Hepatocyte (in vitro differentiated cells): ENCODE data around the gene OR52B4.

ENCODE experiments used
- EZH2 ChIP-seq: fragments of 200-600 bp; sonication (generic); IDR thresholded peaks from 2 replicates; pipeline ENCODE4 v1.6.1; 2016; ENCODE audit warnings: antibody characterized with exemption, mild to moderate bottlenecking, borderline replicate concordance
- EZH2phosphoT487 ChIP-seq: fragments of 200-600 bp; sonication (generic); IDR thresholded peaks from one replicate; pipeline ENCODE4 v1.6.1; 2018; ENCODE audit warnings: antibody characterized with exemption, mild to moderate bottlenecking, low read depth, moderate library complexity; ENCODE audit not compliant: unreplicated experiment, severe bottlenecking
- TF ChIP-seq, protein P1 (sequence below): fragments of 200-600 bp; sonication (generic); IDR thresholded peaks from 2 replicates; pipeline ENCODE4 v1.5.1; 2016; ENCODE audit warnings: antibody characterized with exemption, mild to moderate bottlenecking; ENCODE audit not compliant: poor library complexity

DNA sequence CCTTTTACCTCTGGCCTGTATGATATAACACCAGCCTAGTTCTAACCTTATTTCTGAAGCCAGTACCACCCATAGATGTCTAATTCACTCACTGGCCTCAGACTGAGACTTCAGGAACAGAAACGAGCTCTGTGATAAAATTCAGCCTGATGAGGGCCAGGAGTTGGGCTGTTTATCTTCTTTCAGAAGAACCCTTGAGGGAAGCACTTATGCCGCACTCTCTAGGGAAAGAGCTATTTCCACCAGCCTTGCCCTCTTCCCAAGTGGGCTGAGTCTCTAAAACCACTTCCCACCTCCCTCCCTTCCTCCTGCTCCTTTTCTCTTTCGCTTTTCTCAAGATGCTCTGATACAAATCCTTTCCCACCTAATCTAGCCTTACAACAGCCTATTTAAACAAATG, 2.0 kb upstream of the OR52B4 start:
- TF ChIP-seq, protein P1, sequence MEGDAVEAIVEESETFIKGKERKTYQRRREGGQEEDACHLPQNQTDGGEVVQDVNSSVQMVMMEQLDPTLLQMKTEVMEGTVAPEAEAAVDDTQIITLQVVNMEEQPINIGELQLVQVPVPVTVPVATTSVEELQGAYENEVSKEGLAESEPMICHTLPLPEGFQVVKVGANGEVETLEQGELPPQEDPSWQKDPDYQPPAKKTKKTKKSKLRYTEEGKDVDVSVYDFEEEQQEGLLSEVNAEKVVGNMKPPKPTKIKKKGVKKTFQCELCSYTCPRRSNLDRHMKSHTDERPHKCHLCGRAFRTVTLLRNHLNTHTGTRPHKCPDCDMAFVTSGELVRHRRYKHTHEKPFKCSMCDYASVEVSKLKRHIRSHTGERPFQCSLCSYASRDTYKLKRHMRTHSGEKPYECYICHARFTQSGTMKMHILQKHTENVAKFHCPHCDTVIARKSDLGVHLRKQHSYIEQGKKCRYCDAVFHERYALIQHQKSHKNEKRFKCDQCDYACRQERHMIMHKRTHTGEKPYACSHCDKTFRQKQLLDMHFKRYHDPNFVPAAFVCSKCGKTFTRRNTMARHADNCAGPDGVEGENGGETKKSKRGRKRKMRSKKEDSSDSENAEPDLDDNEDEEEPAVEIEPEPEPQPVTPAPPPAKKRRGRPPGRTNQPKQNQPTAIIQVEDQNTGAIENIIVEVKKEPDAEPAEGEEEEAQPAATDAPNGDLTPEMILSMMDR = no peak
- no peak for TF ChIP-seq EZH2phosphoT487
- TF ChIP-seq EZH2 = no peak
